ENCODE measurements around the gene KIDINS220. TPM values are rescaled to one million over a fixed set of nuclear protein-coding genes. Genes with fewer than 3 reads are reported as not detected.

KIDINS220 gene
- total RNA-seq, 2 experiments from 2014 or later: 20.8 to 20.9 TPM

DNA sequence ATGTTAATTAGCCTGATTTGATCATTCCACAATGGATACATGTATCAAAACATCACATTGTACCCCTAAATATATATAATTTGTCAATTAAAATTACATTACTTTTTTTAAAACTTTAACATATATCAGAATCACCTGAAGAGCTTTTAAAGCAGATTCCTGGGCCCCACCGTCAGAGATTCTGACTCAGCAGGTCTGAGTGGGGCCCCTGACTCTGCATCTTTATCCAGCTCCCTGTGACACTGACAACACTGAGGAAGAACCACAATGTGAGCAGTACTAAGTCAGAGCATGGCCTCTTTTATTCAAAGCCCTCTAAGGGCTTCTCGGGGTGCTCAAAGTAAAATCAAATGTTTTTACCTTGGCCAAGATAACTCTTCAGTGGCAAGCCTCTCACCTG lies 9.7 kb downstream of the KIDINS220 start:
- TF ChIP-seq CTCF (IDR thresholded peaks at IDR 0.05): no peak
- ChIA-PET POLR2A (interaction anchor here (0.6 kb wide), 1 partner anchor 68 kb away, joined by 3 read pairs; no protein-coding TSS in a partner anchor), CTCF (no interaction called here)
- H3K36me3 Mint-ChIP-seq (ENCODE audit: low read depth): peaks cover 11% of the 10 kb centered on the region
- H3K27me3 Mint-ChIP-seq: no peaks in the 10 kb centered on the region
- intact Hi-C loops (cut with micrococcal nuclease): no loop called here
- peaks cover 33% of the 10 kb centered on the region for H3K4me1 Mint-ChIP-seq (ENCODE audit: low read depth)
- ATAC-seq (no peak), DNase-seq (no peak)
- H3K9me3 Mint-ChIP-seq: no peaks in the 10 kb centered on the region
- H3K27ac Mint-ChIP-seq: no peak overlapping the region
- H3K4me3 Mint-ChIP-seq: no peak overlapping the region

DNA sequence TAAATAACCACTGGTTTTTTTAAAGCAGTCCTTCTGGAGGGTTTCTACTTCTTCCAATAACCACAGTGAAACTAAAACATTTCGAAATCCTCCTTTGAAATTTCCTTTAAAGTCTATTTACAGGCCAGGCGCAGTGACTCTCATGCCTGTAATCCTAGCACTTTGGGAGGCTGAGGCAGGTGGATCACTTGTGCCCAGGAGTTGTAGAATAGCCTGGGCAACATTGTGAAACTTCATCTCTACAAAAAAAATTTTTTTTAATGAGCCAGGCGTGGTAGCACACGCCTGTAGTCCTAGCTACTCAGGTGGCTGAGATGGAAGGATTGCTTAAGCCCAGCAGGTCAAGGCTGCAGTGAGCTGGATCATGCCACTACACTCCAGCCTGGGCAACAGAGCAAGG lies 15.2 kb downstream of the KIDINS220 start:
- Mint-ChIP-seq H3K27ac (no peak overlapping the region), H3K9me3 (no peaks in the 10 kb centered on the region), H3K4me3 (no peak overlapping the region), H3K27me3 (no peaks in the 10 kb centered on the region), H3K36me3 (ENCODE audit: low read depth) (peaks cover 12% of the 10 kb centered on the region), H3K4me1 (ENCODE audit: low read depth) (peaks cover under 1% of the 10 kb centered on the region)
- ChIA-PET POLR2A (no interaction called here), CTCF (no interaction called here)
- intact Hi-C loops (cut with micrococcal nuclease): no loop called here
- DNase-seq: no peak
- no peak for ATAC-seq
- no peak for TF ChIP-seq CTCF (IDR thresholded peaks at IDR 0.05)

GRCh38 chr2:8821276-8822217 lies 15.9 kb downstream of the KIDINS220 start:
- no peaks in the 10 kb centered on the region for H3K9me3 Mint-ChIP-seq
- ATAC-seq (no peak), DNase-seq (no peak)
- no peaks in the 10 kb centered on the region for H3K4me1 Mint-ChIP-seq (ENCODE audit: low read depth)
- TF ChIP-seq CTCF (IDR thresholded peaks at IDR 0.05): no peak
- ChIA-PET CTCF (no interaction called here), POLR2A (no interaction called here)
- no peaks in the 10 kb centered on the region for H3K27me3 Mint-ChIP-seq
- intact Hi-C loops (cut with micrococcal nuclease): no loop called here
- peaks cover 11% of the 10 kb centered on the region for H3K36me3 Mint-ChIP-seq (ENCODE audit: low read depth)
- no peak overlapping the region for H3K27ac Mint-ChIP-seq
- H3K4me3 Mint-ChIP-seq: no peak overlapping the region

- POLR2A ChIA-PET: interaction anchor here (0.6 kb wide), 1 partner anchor 192 kb away, joined by 3 read pairs; no protein-coding TSS in a partner anchor
Measured at GRCh38 chr2:8819948-8820347, 17.5 kb downstream of the KIDINS220 start.

More at GRCh38 chr2:8819948-8820347, 17.5 kb downstream of the KIDINS220 start:
- Mint-ChIP-seq H3K9me3 (no peaks in the 10 kb centered on the region), H3K4me1 (ENCODE audit: low read depth) (no peaks in the 10 kb centered on the region), H3K27me3 (no peaks in the 10 kb centered on the region), H3K36me3 (ENCODE audit: low read depth) (peaks cover 11% of the 10 kb centered on the region), H3K4me3 (no peak overlapping the region), H3K27ac (no peak overlapping the region)
- CTCF ChIA-PET: no interaction called here
- DNase-seq: no peak
- no peak for ATAC-seq
- TF ChIP-seq CTCF (IDR thresholded peaks at IDR 0.05): no peak
- intact Hi-C loops (cut with micrococcal nuclease): no loop called here
